Measurements from ENCODE around the gene SELENOW. TPM values are rescaled to one million over a fixed set of nuclear protein-coding genes. Genes with fewer than 3 reads are reported as not detected.
A peak's percentile ranks its signal among the peaks of the same experiment; 100 is the strongest.

The SELENOW gene
- total RNA-seq, 1 experiment from 2014 or later = 466 TPM

- TF ChIP-seq CTCF (IDR thresholded peaks at IDR 0.05; ENCODE audit: unreplicated experiment) = peak; percentile 97
- H3K36me3 Mint-ChIP-seq (ENCODE audit: insufficient read depth, unreplicated experiment) = peaks cover 37% of the 10 kb centered on the region
- H3K4me1 Mint-ChIP-seq (ENCODE audit: low read depth, unreplicated experiment) = peaks cover 13% of the 10 kb centered on the region
- H3K4me3 Mint-ChIP-seq (ENCODE audit: low read depth, unreplicated experiment) = peak overlapping the region; percentile 53
- CTCF ChIA-PET = interaction anchor here (0.8 to 1.2 kb wide), 4 partner anchors 10 to 75 kb away, joined by 3 to 6 read pairs (median 4); partner anchors contain the start of gene SELENOW
- no peaks in the 10 kb centered on the region for H3K9me3 Mint-ChIP-seq (ENCODE audit: low read depth, unreplicated experiment)
- no TSS peak for BruUV-seq (replicated peaks)
- no peaks in the 10 kb centered on the region for H3K27me3 Mint-ChIP-seq (ENCODE audit: unreplicated experiment)
- intact Hi-C loops (cut with micrococcal nuclease; ENCODE audit: unreplicated experiment) = no loop called here
- DNase-seq = peak; percentile 96
- peak overlapping the region; percentile 72 for H3K27ac Mint-ChIP-seq (ENCODE audit: unreplicated experiment)
Measured at GRCh38 chr19:47790398-47790814, 11.9 kb downstream of the SELENOW start.

GRCh38 chr19:47792616-47793015 lies 14.1 kb downstream of the SELENOW start:
- Mint-ChIP-seq H3K36me3 (ENCODE audit: insufficient read depth, unreplicated experiment) (peaks cover 23% of the 10 kb centered on the region), H3K4me3 (ENCODE audit: low read depth, unreplicated experiment) (no peak overlapping the region), H3K27me3 (ENCODE audit: unreplicated experiment) (peaks cover 3% of the 10 kb centered on the region), H3K4me1 (ENCODE audit: low read depth, unreplicated experiment) (peaks cover 13% of the 10 kb centered on the region), H3K27ac (ENCODE audit: unreplicated experiment) (no peak overlapping the region), H3K9me3 (ENCODE audit: low read depth, unreplicated experiment) (no peaks in the 10 kb centered on the region)
- DNase-seq = no peak
- CTCF ChIA-PET = interaction anchor here (0.7 kb wide), 1 partner anchor 77 kb away, joined by 3 read pairs; no protein-coding TSS in a partner anchor
- intact Hi-C loops (cut with micrococcal nuclease; ENCODE audit: unreplicated experiment) = no loop called here
- no TSS peak for BruUV-seq (replicated peaks)
- no peak for TF ChIP-seq CTCF (IDR thresholded peaks at IDR 0.05; ENCODE audit: unreplicated experiment)

- no peak overlapping the region for H3K27ac Mint-ChIP-seq (ENCODE audit: unreplicated experiment)
- intact Hi-C loops (cut with micrococcal nuclease; ENCODE audit: unreplicated experiment) = no loop called here
- no peak for DNase-seq
Measured at GRCh38 chr19:47794526-47794925, 16.0 kb downstream of the SELENOW start.

GRCh38 chr19:47796785-47797184 lies 18.3 kb downstream of the SELENOW start:
- CTCF ChIA-PET = interaction anchor here (0.7 kb wide), 1 partner anchor 73 kb away, joined by 3 read pairs; no protein-coding TSS in a partner anchor
- Mint-ChIP-seq H3K9me3 (ENCODE audit: low read depth, unreplicated experiment) (no peaks in the 10 kb centered on the region), H3K4me3 (ENCODE audit: low read depth, unreplicated experiment) (no peak overlapping the region), H3K36me3 (ENCODE audit: insufficient read depth, unreplicated experiment) (peaks cover 3% of the 10 kb centered on the region), H3K27me3 (ENCODE audit: unreplicated experiment) (peaks cover 23% of the 10 kb centered on the region), H3K4me1 (ENCODE audit: low read depth, unreplicated experiment) (no peaks in the 10 kb centered on the region), H3K27ac (ENCODE audit: unreplicated experiment) (no peak overlapping the region)
- DNase-seq = no peak
- intact Hi-C loops (cut with micrococcal nuclease; ENCODE audit: unreplicated experiment) = no loop called here
- BruUV-seq (replicated peaks) = no TSS peak
- no peak for TF ChIP-seq CTCF (IDR thresholded peaks at IDR 0.05; ENCODE audit: unreplicated experiment)

More at GRCh38 chr19:47794526-47794925, 16.0 kb downstream of the SELENOW start:
- CTCF ChIA-PET = interaction anchor here (0.6 kb wide), 1 partner anchor 75 kb away, joined by 3 read pairs; no protein-coding TSS in a partner anchor
- H3K4me1 Mint-ChIP-seq (ENCODE audit: low read depth, unreplicated experiment) = peaks cover 12% of the 10 kb centered on the region
- peaks cover 22% of the 10 kb centered on the region for H3K27me3 Mint-ChIP-seq (ENCODE audit: unreplicated experiment)
- no TSS peak for BruUV-seq (replicated peaks)
- no peak for TF ChIP-seq CTCF (IDR thresholded peaks at IDR 0.05; ENCODE audit: unreplicated experiment)
- no peaks in the 10 kb centered on the region for H3K9me3 Mint-ChIP-seq (ENCODE audit: low read depth, unreplicated experiment)
- peaks cover 14% of the 10 kb centered on the region for H3K36me3 Mint-ChIP-seq (ENCODE audit: insufficient read depth, unreplicated experiment)
- no peak overlapping the region for H3K4me3 Mint-ChIP-seq (ENCODE audit: low read depth, unreplicated experiment)

Data from Calu3 (cell line).